Mesothelial cell of epicardium (in vitro differentiated cells): ENCODE results near the gene SMIM30. TPM values are rescaled to one million over a fixed set of nuclear protein-coding genes. Genes with fewer than 3 reads are reported as not detected.
"Not testable (repeated sequence)": the region's sequence is repeated elsewhere in the genome, so short reads cannot be mapped to it uniquely, and the experiment has no call there.

ENCODE experiments used
- DNase-seq, 2 experiments: peaks; one replicate each; pipeline ENCODE4 v3.0.0; 2021; ENCODE audit warnings: low spot score in 2 of 2; ENCODE audit not compliant: unreplicated experiment in 2 of 2
- H3K27ac Mint-ChIP-seq: 2 replicates; pipeline ENCODE4 v1.8.0; 2021; ENCODE audit warnings: mixed read lengths
- H3K27me3 Mint-ChIP-seq: 2 replicates; pipeline ENCODE4 v1.8.0; 2021; ENCODE audit warnings: low read depth, mixed read lengths
- H3K36me3 Mint-ChIP-seq: 2 replicates; pipeline ENCODE4 v1.8.0; 2021; ENCODE audit warnings: mixed read lengths
- H3K4me1 Mint-ChIP-seq: 2 replicates; pipeline ENCODE4 v1.8.0; 2021; ENCODE audit warnings: mixed read lengths
- H3K4me3 Mint-ChIP-seq: 2 replicates; pipeline ENCODE4 v1.8.0; 2021; ENCODE audit warnings: mild to moderate bottlenecking, moderate library complexity, mixed read lengths
- H3K9me3 Mint-ChIP-seq: 2 replicates; pipeline ENCODE4 v1.8.0; 2021; ENCODE audit warnings: mixed read lengths
- total RNA-seq: library from RNA; stranded (reverse); gene quantifications from 3 replicates; pipeline ENCODE4 v1.2.1, GENCODE V29; 2021
- TF ChIP-seq, protein P1 (sequence below): fragments of 200-600 bp; sonication (generic); IDR thresholded peaks from one replicate; pipeline ENCODE4 v1.5.0; 2021; ENCODE audit warnings: antibody characterized with exemption; ENCODE audit not compliant: unreplicated experiment

Gene SMIM30, protein sequence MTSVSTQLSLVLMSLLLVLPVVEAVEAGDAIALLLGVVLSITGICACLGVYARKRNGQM
- 39.0 to 39.9 TPM (median 39.2 TPM) in 3 replicates for total RNA-seq

DNA sequence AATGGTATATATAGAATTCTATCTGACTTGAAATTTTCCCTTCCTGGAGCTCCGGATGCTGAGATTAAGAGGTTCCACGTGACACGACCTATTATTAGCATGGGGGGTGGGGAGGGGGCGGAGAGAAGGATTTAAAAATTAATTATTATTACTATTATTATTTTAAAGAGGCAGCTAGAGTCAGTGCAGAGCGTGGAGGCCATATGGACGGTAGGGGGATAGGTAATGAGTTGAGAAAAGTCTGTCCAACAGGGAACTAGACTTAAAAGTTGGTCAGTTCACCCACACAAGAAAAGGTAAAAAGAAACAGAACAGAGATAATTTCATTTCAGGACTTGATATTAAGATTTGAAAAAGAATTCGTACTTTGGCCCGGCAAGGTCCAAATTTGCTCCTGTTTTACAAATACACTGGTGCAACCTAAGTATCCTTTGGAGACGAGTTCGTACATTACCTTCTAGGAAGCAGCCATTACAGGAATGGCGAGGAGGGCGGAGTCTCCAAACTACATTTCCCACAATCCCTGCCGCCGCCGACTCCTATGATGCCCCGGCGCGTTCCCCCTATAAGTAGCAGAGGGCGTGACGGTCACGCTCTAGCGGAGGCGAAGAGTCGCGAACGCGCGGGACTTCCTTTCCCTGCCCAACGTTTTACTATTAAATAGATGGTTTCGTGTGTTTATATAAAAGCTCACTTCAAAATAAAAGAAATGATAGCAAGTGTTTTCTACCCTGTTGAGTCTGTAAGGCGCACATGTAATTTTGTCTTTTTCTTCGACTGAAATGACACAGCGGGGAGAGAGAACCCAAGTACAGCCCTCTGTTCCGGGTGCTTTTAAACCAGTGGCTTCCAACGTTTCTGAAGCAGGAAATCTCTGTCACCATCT lies at the start of gene SMIM30:
SMIM30 (minus strand) TSS at position 481 of the 886 bp plus-strand sequence. CDS start 976 bp downstream, outside the sequence.
- Mint-ChIP-seq H3K4me1 (peaks cover 25% of the 10 kb centered on the region), H3K4me3 (peak within 1 kb of the TSS; percentile 89), H3K9me3 (no peaks in the 10 kb centered on the region), H3K36me3 (peaks cover 18% of the 10 kb centered on the region), H3K27ac (peak within 1 kb of the TSS; percentile 87), H3K27me3 (no peaks in the 10 kb centered on the region)
- TF ChIP-seq, protein P1, sequence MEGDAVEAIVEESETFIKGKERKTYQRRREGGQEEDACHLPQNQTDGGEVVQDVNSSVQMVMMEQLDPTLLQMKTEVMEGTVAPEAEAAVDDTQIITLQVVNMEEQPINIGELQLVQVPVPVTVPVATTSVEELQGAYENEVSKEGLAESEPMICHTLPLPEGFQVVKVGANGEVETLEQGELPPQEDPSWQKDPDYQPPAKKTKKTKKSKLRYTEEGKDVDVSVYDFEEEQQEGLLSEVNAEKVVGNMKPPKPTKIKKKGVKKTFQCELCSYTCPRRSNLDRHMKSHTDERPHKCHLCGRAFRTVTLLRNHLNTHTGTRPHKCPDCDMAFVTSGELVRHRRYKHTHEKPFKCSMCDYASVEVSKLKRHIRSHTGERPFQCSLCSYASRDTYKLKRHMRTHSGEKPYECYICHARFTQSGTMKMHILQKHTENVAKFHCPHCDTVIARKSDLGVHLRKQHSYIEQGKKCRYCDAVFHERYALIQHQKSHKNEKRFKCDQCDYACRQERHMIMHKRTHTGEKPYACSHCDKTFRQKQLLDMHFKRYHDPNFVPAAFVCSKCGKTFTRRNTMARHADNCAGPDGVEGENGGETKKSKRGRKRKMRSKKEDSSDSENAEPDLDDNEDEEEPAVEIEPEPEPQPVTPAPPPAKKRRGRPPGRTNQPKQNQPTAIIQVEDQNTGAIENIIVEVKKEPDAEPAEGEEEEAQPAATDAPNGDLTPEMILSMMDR = no peak
- DNase-seq = peak; percentile 72 to 81

DNA sequence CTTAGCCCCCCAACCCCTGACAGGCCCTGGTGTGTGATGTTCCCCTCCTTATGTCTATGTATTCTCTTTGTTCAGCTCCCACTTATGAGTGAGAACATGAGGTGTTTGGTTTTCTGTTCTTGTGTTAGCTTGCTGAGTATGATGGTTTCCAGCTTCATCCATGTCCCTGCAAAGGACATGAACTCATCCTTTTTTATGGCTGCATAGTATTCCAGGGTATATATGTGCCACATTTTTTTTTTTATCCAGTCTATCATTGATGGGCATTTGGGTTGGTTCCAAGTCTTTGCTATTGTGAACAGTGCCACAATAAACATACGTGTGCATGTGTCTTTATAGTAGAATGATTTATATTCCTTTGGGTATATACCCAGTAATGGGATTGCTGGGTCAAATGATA lies 47.8 kb upstream of the SMIM30 start:
- H3K4me1 Mint-ChIP-seq, H3K9me3 Mint-ChIP-seq, H3K4me3 Mint-ChIP-seq, H3K27ac Mint-ChIP-seq, H3K27me3 Mint-ChIP-seq, DNase-seq, H3K36me3 Mint-ChIP-seq: not testable (repeated sequence)

DNA sequence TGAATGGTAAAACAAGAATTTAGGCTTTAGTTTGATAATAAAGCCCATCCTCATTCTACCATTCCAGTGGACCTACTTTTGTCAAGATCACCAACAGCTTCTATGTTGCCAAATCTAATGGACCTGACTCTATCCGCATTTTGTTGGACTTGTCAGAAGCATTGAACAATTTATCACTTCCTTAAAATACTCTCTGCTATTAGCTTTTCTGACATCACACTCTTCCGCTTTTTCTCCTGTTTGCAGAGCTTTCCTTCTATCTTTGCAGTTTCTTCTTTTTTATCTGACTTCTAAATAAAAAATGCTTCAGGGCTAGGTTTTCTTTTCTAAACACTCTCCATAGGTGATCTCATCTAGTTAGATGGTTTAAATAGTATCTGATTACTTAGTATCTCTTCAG lies 42.7 kb upstream of the SMIM30 start:
- no peak overlapping the region for H3K27ac Mint-ChIP-seq
- H3K9me3 Mint-ChIP-seq = no peaks in the 10 kb centered on the region
- no peaks in the 10 kb centered on the region for H3K27me3 Mint-ChIP-seq

DNA sequence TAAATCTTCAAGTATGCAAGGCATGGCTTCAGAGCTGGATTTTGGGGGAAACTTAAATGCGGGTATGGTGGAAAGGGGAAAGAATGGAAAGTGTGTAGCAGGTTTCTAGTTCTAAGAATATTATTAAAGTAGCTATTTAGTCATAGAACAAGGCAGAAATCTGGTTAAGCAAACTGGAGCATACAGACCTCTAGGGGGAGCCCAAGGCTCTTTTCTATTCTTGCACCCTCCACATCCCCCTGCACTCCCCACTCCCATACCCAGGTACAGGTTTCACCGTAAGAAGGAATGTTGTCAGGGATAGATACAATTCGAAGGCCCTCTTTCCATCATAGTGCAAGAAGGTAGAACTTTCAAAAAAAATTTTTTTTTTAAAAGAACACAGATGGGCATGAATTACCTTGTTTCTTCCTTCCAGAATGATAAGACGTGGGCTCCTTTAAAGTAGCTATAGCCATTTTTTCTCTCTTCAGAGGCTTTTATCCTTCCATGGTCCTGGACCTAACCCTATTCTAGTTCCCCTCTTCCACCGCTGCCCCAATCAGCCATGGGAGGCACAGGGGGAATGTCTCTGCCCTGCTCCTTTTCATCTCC lies 41.5 kb upstream of the SMIM30 start:
- Mint-ChIP-seq H3K27ac (no peak overlapping the region), H3K36me3 (no peaks in the 10 kb centered on the region), H3K9me3 (no peaks in the 10 kb centered on the region), H3K4me3 (no peak overlapping the region), H3K27me3 (peaks cover 1% of the 10 kb centered on the region), H3K4me1 (peaks cover 5% of the 10 kb centered on the region)
- no peak for DNase-seq
- TF ChIP-seq, protein P1 = peak; percentile 22

More for the DNA sequence above, 42.7 kb upstream of the SMIM30 start:
- H3K4me1 Mint-ChIP-seq = peaks cover 5% of the 10 kb centered on the region
- no peak for DNase-seq
- no peaks in the 10 kb centered on the region for H3K36me3 Mint-ChIP-seq
- TF ChIP-seq, protein P1 = no peak
- no peak overlapping the region for H3K4me3 Mint-ChIP-seq

DNA sequence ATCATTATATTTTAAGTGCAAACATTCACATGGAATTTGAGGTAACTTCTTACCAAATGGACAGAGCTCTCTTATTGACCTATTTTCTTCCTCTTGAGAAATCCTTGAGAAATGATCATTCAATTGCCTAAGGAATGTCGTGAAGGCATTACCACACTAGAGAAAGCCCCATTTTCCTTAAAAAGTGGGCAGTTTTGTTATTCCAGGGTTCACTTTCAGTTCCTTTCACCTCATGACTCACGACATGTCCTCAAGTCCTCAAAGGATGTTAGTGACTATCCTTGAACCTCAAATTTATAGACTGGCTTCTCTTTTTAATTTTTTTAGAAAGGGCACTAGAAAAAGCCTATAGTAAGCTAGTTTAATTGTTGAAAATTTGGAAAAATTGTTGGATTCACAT lies 40.4 kb upstream of the SMIM30 start:
- DNase-seq = no peak
- H3K27me3 Mint-ChIP-seq = peaks cover 2% of the 10 kb centered on the region
- H3K4me3 Mint-ChIP-seq = no peak overlapping the region
- H3K9me3 Mint-ChIP-seq = no peaks in the 10 kb centered on the region
- H3K4me1 Mint-ChIP-seq = peaks cover 5% of the 10 kb centered on the region
- TF ChIP-seq, protein P1 = no peak
- H3K27ac Mint-ChIP-seq = no peak overlapping the region
- no peaks in the 10 kb centered on the region for H3K36me3 Mint-ChIP-seq

DNA sequence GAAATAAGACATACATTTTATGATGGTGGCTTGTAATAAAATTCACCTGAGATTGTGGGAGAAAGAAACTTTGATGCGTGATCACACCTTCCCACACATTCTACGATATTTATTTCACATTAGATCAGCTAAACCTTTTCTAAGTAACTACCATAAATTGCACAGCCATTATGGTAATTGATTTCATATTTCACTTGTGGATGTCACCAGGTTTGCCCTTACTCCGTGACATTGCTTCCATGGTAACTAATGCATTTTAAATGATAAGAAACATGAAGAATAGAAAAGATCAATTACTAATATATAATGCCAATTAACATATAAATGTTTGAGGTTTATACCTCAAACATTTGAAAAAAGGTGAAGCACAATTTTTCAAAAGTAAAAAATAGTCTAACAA lies 35.8 kb upstream of the SMIM30 start:
- Mint-ChIP-seq H3K4me3 (no peak overlapping the region), H3K4me1 (peaks cover 12% of the 10 kb centered on the region), H3K27me3 (peaks cover 2% of the 10 kb centered on the region), H3K27ac (no peak overlapping the region), H3K9me3 (no peaks in the 10 kb centered on the region), H3K36me3 (no peaks in the 10 kb centered on the region)
- TF ChIP-seq, protein P1 = no peak
- no peak for DNase-seq
